GM12874 (cell line): ENCODE data around the gene CSRNP3.

ENCODE experiments used
- TF ChIP-seq, protein P1 (sequence below): IDR thresholded peaks from 2 replicates; pipeline ENCODE4 v1.5.1; 2011; ENCODE audit warnings: low read depth, mild to moderate bottlenecking, control low read depth, low read length, moderate library complexity; ENCODE audit not compliant: insufficient read depth

The CSRNP3 gene

DNA sequence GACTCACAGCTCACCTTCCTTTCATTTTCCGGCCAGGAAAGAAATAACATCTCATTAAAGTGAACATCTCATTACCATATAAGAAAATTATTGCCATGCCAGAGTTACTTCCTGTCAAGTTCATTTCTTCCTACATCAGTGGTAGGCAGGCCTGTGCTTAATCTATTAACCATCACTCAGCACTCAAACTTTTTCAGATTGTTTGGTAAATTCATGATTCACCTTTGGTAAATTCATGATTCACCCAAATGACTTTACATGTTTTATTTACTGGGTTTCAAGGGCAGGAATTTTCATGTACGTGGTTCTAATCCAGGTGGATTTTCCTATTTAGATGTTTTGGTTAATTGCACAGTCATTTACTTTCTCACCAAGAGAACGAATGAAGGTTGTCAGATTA, 116.5 kb downstream of the CSRNP3 start:
- TF ChIP-seq, protein P1, sequence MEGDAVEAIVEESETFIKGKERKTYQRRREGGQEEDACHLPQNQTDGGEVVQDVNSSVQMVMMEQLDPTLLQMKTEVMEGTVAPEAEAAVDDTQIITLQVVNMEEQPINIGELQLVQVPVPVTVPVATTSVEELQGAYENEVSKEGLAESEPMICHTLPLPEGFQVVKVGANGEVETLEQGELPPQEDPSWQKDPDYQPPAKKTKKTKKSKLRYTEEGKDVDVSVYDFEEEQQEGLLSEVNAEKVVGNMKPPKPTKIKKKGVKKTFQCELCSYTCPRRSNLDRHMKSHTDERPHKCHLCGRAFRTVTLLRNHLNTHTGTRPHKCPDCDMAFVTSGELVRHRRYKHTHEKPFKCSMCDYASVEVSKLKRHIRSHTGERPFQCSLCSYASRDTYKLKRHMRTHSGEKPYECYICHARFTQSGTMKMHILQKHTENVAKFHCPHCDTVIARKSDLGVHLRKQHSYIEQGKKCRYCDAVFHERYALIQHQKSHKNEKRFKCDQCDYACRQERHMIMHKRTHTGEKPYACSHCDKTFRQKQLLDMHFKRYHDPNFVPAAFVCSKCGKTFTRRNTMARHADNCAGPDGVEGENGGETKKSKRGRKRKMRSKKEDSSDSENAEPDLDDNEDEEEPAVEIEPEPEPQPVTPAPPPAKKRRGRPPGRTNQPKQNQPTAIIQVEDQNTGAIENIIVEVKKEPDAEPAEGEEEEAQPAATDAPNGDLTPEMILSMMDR, result no peak

DNA sequence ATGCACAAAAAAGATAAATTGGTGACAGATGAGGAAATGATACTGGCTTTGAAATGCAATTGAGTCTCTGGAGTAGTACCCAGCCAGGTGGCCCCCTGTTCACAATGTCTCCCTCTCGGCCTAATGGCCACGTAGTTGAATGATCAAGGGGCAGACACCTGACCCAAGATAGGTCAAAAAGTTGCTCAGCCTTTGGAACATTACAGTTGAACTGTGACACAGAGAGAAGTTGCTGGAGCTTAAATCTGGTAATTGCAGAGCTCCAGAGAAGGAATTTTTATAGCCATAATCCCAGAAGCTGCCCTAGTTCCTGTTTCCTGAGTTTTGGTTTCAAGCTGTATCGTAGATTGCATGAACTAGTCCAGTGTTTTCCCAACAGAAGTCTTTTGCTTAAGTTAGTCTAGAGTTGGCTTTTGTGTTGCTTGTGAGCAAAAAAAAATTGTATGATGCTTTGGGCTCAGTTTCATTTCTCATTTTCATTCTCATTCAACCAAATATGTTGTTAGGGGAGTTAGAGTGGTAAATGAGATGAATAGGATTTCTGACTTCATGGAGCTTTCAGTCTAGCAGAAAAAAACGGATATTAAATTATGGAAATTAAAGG, 117.9 kb downstream of the CSRNP3 start:
- TF ChIP-seq, protein P1, result no peak

DNA sequence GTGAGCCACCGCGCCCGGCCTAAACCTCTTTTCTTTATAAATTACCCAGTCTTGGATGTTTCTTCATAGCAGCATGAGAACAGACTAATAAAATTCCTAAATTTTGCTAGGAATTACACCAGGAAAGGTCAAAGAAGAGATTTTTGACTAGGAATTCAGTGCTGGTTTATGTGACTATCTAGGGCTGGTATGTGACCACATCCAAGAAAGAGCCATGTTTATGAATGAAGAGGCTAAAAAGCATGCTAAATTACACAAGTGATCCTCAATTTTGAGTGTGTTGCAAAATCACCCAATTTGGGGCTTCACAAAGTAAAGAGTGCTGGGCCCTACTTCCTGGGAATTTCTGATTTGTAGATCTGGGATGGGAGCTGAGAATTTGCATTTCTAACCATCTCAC, 123.6 kb downstream of the CSRNP3 start:
- TF ChIP-seq, protein P1, result no peak

DNA sequence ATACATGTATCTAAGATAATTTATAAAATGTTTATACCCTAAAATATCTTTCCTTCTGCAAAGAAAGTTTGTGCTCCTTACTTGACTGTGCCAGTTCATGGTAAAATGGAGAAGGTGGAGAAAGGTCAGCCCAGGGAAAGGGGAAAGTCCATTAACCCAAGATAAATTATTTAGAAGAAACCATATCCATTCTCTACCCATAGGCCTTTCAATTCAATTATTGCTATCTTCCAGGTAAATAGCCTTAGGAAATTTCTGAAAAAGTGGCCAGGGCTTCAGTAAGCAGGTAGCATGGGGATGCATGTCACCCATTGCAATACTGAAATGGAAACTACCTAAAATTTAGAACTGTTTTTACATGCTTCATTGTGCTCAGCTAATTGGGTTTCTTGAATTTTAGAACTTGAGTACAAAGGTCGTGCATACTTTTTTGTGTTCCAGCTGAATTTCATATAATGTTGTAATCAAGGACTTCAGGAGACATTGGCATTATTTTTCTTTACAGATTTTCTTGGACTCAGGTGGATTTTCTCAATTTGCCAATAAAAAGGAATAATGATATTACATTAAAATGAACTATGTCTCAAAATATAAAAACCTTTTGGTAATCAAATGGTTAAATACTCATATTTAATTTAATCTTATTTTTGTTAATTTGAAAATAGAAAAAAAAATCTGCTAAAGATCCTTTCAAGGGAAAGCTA, 124.9 kb downstream of the CSRNP3 start:
- TF ChIP-seq, protein P1, result no peak

DNA sequence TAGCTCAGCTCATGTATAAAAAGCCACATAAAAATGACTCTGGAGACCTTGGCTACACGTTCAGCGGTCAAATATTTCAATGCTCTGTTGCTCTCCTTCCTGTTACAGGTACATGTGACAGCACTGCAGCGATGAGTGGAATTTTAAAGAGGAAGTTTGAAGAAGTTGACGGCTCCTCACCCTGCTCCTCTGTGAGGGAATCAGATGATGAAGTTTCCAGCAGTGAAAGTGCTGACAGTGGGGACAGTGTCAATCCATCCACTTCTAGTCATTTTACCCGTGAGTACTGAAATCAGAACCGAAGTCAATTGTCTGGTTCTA, 125.4 kb downstream of the CSRNP3 start:
- TF ChIP-seq, protein P1, result no peak

DNA sequence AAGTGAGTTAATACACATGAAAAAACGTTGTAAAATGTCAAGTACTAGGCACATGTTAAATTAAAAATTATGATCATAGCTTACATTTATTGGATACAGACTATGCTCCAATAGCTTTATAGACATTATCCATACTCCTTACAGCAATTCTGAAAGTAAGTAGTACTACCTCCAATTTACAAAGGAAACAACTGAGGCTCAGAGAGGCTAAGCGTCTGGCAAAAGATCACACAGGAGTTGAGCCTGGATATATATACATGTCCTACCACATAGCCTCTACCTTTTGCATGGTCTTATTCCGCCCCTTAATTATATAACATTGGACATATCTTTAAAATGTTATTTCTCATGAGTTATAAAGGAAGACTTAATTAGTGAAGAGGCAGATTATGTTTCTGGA, 127.3 kb downstream of the CSRNP3 start:
- TF ChIP-seq, protein P1, result no peak

DNA sequence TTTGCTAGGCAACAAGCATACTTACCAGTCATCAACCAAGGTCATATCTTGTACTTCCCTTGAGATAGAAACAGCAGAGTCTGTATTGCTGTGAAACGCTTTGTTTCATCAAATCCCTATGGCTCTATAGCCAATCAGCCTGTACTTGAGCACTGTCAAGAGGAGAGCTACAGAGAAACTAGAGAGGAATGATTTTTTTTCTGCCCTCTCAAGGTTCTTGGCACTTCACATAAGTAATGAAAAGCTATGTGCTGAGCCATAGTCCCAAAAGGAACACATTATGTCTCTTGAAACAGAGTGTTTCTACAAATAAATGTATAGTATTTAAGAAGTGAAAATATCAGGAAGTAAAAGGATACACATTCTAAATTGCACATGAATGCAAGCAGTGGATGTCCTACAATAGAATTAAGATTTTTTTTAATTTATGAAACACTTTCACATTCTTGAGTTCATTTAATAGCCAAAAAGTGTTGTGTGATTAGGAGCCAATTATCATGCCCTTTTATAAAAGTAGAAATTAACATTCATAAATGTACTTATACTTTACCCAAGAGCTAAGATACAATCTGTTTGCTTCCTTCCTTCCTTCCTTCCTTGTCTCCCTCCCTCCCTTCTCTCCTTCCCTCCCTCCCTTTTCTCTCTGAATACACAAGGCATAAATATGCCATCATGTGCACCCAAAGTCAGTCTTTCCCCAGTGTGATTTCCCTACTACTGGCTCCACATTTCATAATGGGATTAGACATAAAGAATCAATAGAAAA, 131.8 kb downstream of the CSRNP3 start:
- TF ChIP-seq, protein P1, result no peak
